ENCODE measurements around the gene HLA-DMA.
"Not testable (repeated sequence)": the region's sequence is repeated elsewhere in the genome, so short reads cannot be mapped to it uniquely, and the experiment has no call there.

The HLA-DMA gene

GRCh38 chr6:32954986-32955802 lies 2.3 kb upstream of the HLA-DMA start:
- H3K4me3 ChIP-seq (ENCODE audit: low read depth, low read length), result no peak overlapping the region

DNA sequence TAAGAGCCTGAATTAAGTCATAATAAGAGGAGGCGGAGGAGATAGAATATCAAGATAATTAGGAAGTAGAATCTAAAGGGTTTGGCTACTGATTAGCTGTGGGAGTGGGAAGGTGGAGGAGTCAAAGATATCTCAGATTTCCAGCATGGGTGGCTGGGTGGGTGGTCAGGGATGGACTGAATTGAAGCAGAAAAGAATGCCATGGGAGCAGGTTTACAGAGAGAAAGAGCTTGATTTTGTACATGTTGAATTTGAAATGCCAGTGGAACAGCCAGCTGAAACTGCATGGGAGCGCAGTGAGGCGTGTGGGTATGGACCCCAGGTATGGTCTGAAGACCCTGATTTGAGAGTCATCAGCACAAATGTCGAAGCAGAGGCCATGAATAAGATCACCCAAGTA lies 1.4 kb upstream of the HLA-DMA start:
- no peak overlapping the region for H3K4me3 ChIP-seq (ENCODE audit: low read depth, low read length)

DNA sequence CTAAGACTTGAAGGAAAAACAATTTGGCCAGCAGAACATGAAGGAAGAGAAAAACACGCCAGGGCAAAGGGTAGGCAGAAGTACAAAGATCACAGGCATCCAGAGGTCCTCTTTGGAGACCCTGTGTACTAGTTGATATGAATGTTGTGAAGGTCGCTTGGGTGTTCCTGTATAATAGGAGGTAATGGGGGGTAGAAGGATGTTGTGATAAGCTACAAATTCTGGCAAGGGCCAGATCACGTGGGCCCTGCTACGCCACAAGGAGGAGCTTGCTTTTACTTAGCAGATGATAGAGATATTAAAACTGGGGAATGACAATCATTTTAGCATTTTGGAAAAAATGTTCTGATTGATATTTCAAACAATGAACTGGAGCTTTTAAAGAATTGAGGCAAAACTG lies 878 bp upstream of the HLA-DMA start:
- H3K4me3 ChIP-seq (ENCODE audit: low read depth, low read length), result no peak overlapping the region

DNA sequence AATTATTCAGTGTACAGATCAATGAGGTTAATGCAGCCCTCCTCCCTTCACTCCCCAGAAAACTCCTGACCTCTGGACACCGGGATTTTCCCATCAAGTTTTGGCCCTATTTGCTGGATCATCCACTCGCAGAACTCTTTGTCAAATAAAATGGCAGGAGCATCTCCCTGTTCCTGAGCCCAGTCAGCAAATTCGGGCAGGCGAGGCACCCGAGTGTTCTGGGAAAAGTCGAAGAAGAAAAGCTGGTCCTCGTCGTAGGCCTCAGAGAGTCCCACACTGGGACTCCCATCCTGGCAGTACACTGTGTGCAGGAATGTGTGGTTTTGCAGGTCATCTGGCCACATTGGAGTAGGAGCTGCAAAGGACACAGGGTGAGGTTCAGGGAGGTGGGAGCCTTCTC lies 2.4 kb downstream of the HLA-DMA start:
- H3K4me3 ChIP-seq (ENCODE audit: low read depth, low read length), result no peak overlapping the region

DNA sequence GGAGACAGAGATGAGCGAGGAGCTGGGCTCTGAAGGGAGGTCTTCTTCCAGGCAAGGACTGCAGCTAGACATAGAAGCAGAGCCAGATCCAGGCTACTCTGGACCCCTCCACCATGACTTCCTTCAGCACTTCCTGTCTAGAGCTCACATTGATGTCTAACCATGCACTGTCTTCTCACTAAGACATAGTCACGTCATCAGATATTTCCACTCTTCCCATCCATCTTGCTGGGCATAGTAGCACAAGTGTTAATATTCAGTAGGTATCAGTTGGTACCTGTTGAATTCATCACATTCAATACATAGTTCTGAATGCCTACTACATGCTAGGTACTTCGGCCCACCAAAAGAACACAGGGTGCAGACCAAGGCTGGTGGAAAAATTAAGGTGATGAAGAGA lies 2.9 kb downstream of the HLA-DMA start:
- H3K4me3 ChIP-seq (ENCODE audit: low read depth, low read length), result no peak overlapping the region

- no peak overlapping the region for H3K4me3 ChIP-seq (ENCODE audit: low read depth, low read length)
Measured at GRCh38 chr6:32949113-32949512, 3.8 kb downstream of the HLA-DMA start.

- H3K4me3 ChIP-seq (ENCODE audit: low read depth, low read length), result no peak overlapping the region
Measured at GRCh38 chr6:32947552-32948465, 5.1 kb downstream of the HLA-DMA start.

- H3K4me3 ChIP-seq (ENCODE audit: low read depth, low read length), result no peak overlapping the region
Measured at GRCh38 chr6:32946893-32947292, 6.0 kb downstream of the HLA-DMA start.

GRCh38 chr6:32945953-32946352 lies 6.9 kb downstream of the HLA-DMA start:
- no peak overlapping the region for H3K4me3 ChIP-seq (ENCODE audit: low read depth, low read length)

- H3K4me3 ChIP-seq (ENCODE audit: low read depth, low read length), result no peak overlapping the region
Measured at GRCh38 chr6:32945108-32945760, 7.7 kb downstream of the HLA-DMA start.

GRCh38 chr6:32943864-32944649 lies 8.8 kb downstream of the HLA-DMA start:
- no peak overlapping the region for H3K4me3 ChIP-seq (ENCODE audit: low read depth, low read length)

DNA sequence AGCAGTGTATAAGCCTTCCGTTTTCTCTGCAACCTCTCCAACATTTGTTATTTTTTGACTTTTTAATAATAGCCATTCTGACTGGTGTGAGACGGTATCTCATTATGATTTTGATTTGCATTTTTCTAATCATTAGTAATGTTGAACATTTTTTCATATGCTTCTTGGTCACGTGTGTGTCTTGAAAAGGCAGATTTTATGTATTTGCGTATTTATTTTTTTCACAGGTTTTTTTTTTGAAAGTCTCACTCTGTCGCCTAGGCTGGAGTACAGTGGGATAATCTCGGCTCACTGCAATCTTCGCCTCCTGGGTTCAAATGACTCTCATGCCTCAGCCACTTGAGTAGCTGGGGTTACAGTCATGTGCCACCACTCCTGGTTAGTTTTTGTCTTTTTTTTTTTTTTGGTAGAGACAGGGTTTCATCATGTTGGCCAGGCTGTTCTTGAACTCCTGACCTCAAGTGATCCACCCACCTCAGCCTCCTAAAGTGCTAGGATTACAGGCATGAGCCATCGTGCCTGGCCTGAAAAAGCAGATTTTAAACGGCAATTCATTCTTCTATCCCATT lies 10.3 kb downstream of the HLA-DMA start:
- not testable (repeated sequence) for H3K4me3 ChIP-seq (ENCODE audit: low read depth, low read length)

- no peak overlapping the region for H3K4me3 ChIP-seq (ENCODE audit: low read depth, low read length)
Measured at GRCh38 chr6:32941214-32941768, 11.6 kb downstream of the HLA-DMA start.

DNA sequence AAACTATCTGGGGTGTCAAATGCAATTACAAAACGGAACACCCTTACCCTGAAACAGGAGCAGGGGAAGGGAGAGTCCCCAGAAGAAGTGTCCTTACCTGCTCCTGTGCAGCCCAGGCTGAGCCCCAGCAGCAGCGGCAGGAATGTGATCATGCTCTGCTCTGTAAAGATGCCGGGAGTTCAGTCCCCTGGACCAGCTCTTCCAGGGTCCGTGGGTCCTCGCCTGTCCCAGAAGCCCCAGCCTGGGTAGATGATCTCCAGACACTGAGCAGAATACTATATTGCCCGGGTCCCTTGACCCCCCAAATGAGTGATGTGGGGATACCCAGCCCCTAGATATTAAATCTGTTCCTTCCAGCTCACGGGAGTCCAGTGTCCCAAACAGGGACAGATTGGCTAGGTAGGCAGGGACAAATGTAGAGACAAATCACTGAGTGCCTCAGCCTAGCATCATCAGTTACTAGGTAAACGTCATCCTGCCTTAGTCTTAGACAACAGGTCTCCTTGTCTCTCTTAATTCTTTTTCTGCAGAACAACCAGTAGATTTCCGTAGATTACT lies 12.2 kb downstream of the HLA-DMA start, which contains the start of gene HLA-DMB:
TSS of gene HLA-DMB (minus strand) at position 373 of the 558 bp plus-strand sequence. CDS start at position 152, 221 bp downstream.
- H3K4me3 ChIP-seq (ENCODE audit: low read depth, low read length), result no peak within 1 kb of the TSS

DNA sequence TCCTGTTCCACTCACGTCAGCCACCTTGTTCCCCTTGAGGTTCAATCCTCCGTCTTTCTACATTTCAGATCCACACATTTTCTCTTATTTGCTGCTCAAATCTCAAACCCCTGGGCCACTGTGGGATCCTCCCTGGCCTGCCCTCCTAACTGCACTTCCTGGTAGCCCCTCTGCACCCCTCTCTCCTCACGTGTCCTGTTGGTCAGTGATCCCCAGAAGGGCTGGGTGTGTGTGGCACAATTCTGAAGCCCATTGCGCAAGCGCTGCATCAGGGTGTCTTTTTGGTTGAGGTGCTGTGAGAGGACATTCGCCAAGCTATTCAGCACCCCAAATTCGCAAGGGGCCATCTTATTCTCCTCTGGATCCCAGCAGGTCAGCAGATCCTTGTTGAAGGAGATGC lies 14.4 kb downstream of the HLA-DMA start:
- no peak overlapping the region for H3K4me3 ChIP-seq (ENCODE audit: low read depth, low read length)

DNA sequence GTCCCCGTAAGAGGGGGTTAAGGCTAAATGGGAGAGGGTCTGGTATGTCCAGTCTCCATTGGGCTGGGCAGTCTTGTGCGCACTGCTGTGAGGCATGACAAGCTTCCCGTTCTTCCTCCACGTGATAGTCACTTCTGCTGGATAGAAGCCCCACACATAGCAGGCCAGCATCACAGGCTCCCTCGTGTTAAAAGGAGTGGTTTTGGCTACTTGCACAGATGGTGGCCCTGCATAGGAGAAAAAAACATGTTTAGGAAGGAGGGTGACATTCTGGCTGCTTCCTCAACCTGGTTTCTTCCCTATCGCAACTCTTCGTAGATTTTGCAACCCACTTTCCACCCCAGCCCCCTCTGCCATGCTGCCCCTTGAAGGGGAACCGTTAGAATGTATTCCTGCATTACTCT lies 15.7 kb downstream of the HLA-DMA start:
- no peak overlapping the region for H3K4me3 ChIP-seq (ENCODE audit: low read depth, low read length)

GRCh38 chr6:32936239-32937152 lies 16.4 kb downstream of the HLA-DMA start:
- H3K4me3 ChIP-seq (ENCODE audit: low read depth, low read length), result no peak overlapping the region

DNA sequence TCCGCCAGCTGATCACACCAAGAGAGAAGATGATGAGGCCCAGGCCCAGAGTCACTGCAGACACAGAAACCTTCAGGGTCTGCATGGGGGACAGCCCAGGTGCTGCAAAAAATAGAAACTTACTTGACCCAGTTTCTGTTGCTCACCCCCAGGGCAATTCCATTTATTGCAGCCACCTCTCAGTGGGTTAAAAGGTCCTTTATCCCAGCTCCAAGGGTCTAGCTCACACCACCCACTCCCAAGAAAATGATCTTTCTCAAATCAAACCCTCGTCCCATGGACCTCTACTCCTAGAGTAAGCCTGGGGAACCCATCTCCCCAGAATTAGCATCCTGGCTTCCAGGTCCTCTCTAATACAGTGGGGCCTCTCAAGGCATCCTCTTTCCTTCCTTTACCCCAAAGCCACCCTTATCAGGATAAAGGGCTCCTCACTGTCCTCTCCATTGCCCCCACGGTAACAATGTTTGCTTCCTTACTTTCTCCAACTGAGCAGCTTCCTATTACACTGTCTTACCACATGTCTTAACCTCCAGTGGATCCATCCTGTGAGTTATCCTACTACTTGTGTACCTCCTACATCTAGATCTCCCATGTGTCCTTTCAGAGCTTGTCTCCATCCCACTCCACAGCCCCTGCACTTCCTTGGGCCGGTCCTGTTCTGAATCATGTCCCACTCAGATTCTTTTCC lies 17.2 kb downstream of the HLA-DMA start:
- H3K4me3 ChIP-seq (ENCODE audit: low read depth, low read length), result no peak overlapping the region
